B cell (primary cell): ENCODE data around the gene CD276. TPM values are rescaled to one million over a fixed set of nuclear protein-coding genes. Genes with fewer than 3 reads are reported as not detected.
"Not testable (repeated sequence)": the region's sequence is repeated elsewhere in the genome, so short reads cannot be mapped to it uniquely, and the experiment has no call there.

Source experiments
- ATAC-seq: fragments of 200-7000 bp; cut with Tn5 transposase; one replicate; pipeline ENCODE4 v1.10.0; 2021; ENCODE audit warnings: low read depth, mild to moderate bottlenecking, moderate number of reproducible peaks, moderate library complexity
- CTCF ChIA-PET: fragments of 350-600 bp; sonication (Branson Sonifier 250); formaldehyde crosslinking; loops from one replicate; lab custom pipeline; 2021; ENCODE audit warnings: antibody characterized with exemption, inconsistent platforms; lab: Charles Lee
- POLR2A ChIA-PET: fragments of 350-600 bp; sonication (Branson Sonifier 250); formaldehyde crosslinking; loops from one replicate; lab custom pipeline; 2021; ENCODE audit warnings: antibody characterized with exemption; lab: Charles Lee
- DNase-seq: peaks from one replicate; pipeline ENCODE4 v3.0.0; 2013
- H2AFZ ChIP-seq: 2 replicates; pipeline ENCODE4 v1.6.1; 2012; ENCODE audit warnings: mild to moderate bottlenecking, low read depth, low read length; ENCODE audit not compliant: insufficient read depth, poor library complexity, severe bottlenecking
- H3K27ac ChIP-seq, 2 donors: 1 replicate in 1 of 2; 2 replicates in 1 of 2; pipeline ENCODE4 v1.5.1; 2012 to 2013; ENCODE audit warnings: low read length in 2 of 2, mild to moderate bottlenecking in 2 of 2, moderate library complexity in 1 of 2
- H3K27me3 ChIP-seq, 4 experiments: fragments of 200-600 bp in 1 of 4; sonication (generic) in 1 of 4; replicated peaks in 1 of 4; 1 replicate in 2 of 4; 2 replicates in 2 of 4; pipeline versions ENCODE4 v1.6.1 to v1.7.0; 2013 to 2016; ENCODE audit warnings: low read length in 3 of 4, mild to moderate bottlenecking in 2 of 4, mixed read lengths in 1 of 4, moderate library complexity in 1 of 4; ENCODE audit not compliant: insufficient read depth in 4 of 4, control insufficient read depth in 3 of 4; ENCODE audit errors: control extremely low read depth in 1 of 4
- H3K36me3 ChIP-seq, 2 experiments: replicated peaks in 1 of 2; 1 replicate in 1 of 2; 2 replicates in 1 of 2; pipeline versions ENCODE4 v1.6.1 to v1.7.1; 2013; ENCODE audit warnings: low read length in 1 of 2; ENCODE audit not compliant: insufficient read depth in 2 of 2, control insufficient read depth in 1 of 2; ENCODE audit errors: control extremely low read depth in 1 of 2, extremely low read depth in 1 of 2
- H3K4me1 ChIP-seq, 2 donors: fragments of 200-600 bp in 1 of 2; sonication (generic) in 1 of 2; 1 replicate in 1 of 2; 2 replicates in 1 of 2; pipeline versions ENCODE4 v1.5.1 to v1.6.1; 2013 to 2017; ENCODE audit warnings: low read length in 2 of 2; ENCODE audit not compliant: control insufficient read depth in 2 of 2, insufficient read depth in 2 of 2
- H3K4me2 ChIP-seq: replicated peaks from 2 replicates; pipeline ENCODE3; 2012; ENCODE audit warnings: mild to moderate bottlenecking, low read depth, low read length; ENCODE audit not compliant: poor library complexity, severe bottlenecking
- H3K4me3 ChIP-seq, 5 experiments: fragments of 200-600 bp in 1 of 5; sonication (generic) in 1 of 5; 1 replicate in 3 of 5; 2 replicates in 2 of 5; pipeline versions ENCODE4 v1.5.1 to v1.7.0; 2011 to 2016; ENCODE audit warnings: low read length in 4 of 5, mild to moderate bottlenecking in 4 of 5, low read depth in 2 of 5, control low read depth in 1 of 5, moderate library complexity in 1 of 5; ENCODE audit not compliant: insufficient read depth in 1 of 5; ENCODE audit errors: control extremely low read depth in 1 of 5, extremely low read depth in 1 of 5
- H3K79me2 ChIP-seq: fragments of 200-600 bp; sonication (generic); one replicate; pipeline ENCODE4 v1.6.0; 2016; ENCODE audit warnings: low read length; ENCODE audit not compliant: control insufficient read depth, insufficient read depth
- H3K9ac ChIP-seq: fragments of 200-600 bp; sonication (generic); 2 replicates; pipeline ENCODE4 v1.6.1; 2017; ENCODE audit warnings: mild to moderate bottlenecking, low read length, moderate library complexity
- H3K9me3 ChIP-seq, 3 donors: one replicate each; pipeline versions ENCODE4 v1.6.1 to v1.7.1; 2013; ENCODE audit warnings: low read length in 2 of 3; ENCODE audit not compliant: control insufficient read depth in 2 of 3, insufficient read depth in 1 of 3; ENCODE audit errors: control extremely low read depth in 1 of 3
- H4K20me1 ChIP-seq: 2 replicates; pipeline ENCODE4 v1.6.0; 2012; ENCODE audit warnings: mild to moderate bottlenecking, low read length; ENCODE audit not compliant: insufficient read depth, control insufficient read depth, poor library complexity, severe bottlenecking
- H3K27ac Mint-ChIP-seq: one replicate; pipeline ENCODE4 v1.8.0; 2021; ENCODE audit warnings: mixed read lengths
- H3K27me3 Mint-ChIP-seq: one replicate; pipeline ENCODE4 v1.8.0; 2021; ENCODE audit warnings: mixed read lengths
- H3K4me1 Mint-ChIP-seq: one replicate; pipeline ENCODE4 v1.8.0; 2021; ENCODE audit warnings: mixed read lengths
- H3K4me3 Mint-ChIP-seq: one replicate; pipeline ENCODE4 v1.8.0; 2021; ENCODE audit warnings: mixed read lengths
- H3K9me3 Mint-ChIP-seq: one replicate; pipeline ENCODE4 v1.8.0; 2022; ENCODE audit warnings: mixed read lengths; ENCODE audit not compliant: insufficient read depth
- EZH2 ChIP-seq: IDR thresholded peaks from 2 replicates; pipeline ENCODE4 v1.6.1; 2012; ENCODE audit warnings: borderline replicate concordance, low read depth, mild to moderate bottlenecking, moderate library complexity, low read length; ENCODE audit not compliant: insufficient read depth, poor library complexity, severe bottlenecking
- WGBS: methylation state at CpG from one replicate; pipeline ENCODE4 v1.1.5; 2013; ENCODE audit warnings: missing lambda C conversion rate; ENCODE audit not compliant: insufficient coverage; 5-methylcytosine and 5-hydroxymethylcytosine counted together
- intact Hi-C: fragments of 100-400 bp; cut with micrococcal nuclease; formaldehyde crosslinking; loops from one replicate; pipeline ENCODE4 v1.10.0; 2022
- polyA plus RNA-seq: library from polyadenylated mRNA; depleted of rRNA; stranded (reverse); fragments of >200 nt; gene quantifications from 2 replicates; pipeline ENCODE4 v1.2.3, GENCODE V29; 2012
- total RNA-seq, 2 donors: library from RNA; stranded (reverse); fragments of 120-200 nt in 1 of 2; gene quantifications; 1 replicate in 1 of 2; 2 replicates in 1 of 2; pipeline versions ENCODE4 v1.2.3 to v1.2.4, GENCODE V29; 2013 to 2022
- TF ChIP-seq, protein P1 (sequence below): fragments of 200-600 bp; IDR thresholded peaks from one replicate; pipeline ENCODE4 v1.8.0; 2022; ENCODE audit warnings: antibody characterized with exemption, mild to moderate bottlenecking

The CD276 gene
- total and polyA plus RNA-seq, 2 donors (not counting 1 experiment from before 2014, with no cell fraction given): not detected

GRCh38 chr15:73700041-73700842 lies 16.1 kb downstream of the CD276 start:
- peaks cover 31% of the 10 kb centered on the region for H3K27me3 Mint-ChIP-seq
- POLR2A ChIA-PET: no interaction called here

GRCh38 chr15:73702311-73703239 lies 18.4 kb downstream of the CD276 start:
- H3K27ac Mint-ChIP-seq, H3K9ac ChIP-seq, H3K9me3 Mint-ChIP-seq, H3K4me3 Mint-ChIP-seq, H2AFZ ChIP-seq, POLR2A ChIA-PET, H3K4me2 ChIP-seq, DNase-seq, H3K36me3 ChIP-seq, H4K20me1 ChIP-seq, H3K4me1 Mint-ChIP-seq, H3K79me2 ChIP-seq, H3K9me3 ChIP-seq, H3K27ac ChIP-seq, H3K4me1 ChIP-seq, ATAC-seq, H3K4me3 ChIP-seq, intact Hi-C loops, H3K27me3 ChIP-seq: not testable (repeated sequence)
- WGBS: 94% methylated on average over 21 of the region's 33 CpGs
- H3K27me3 Mint-ChIP-seq: peaks cover 26% of the 10 kb centered on the region
- CTCF ChIA-PET: interaction anchor here (1.2 to 8.8 kb wide), 4 partner anchors 11 to 461 kb away, joined by 7 to 55 read pairs (median 32); no protein-coding TSS in a partner anchor

More at GRCh38 chr15:73700041-73700842, 16.1 kb downstream of the CD276 start:
- Histone ChIP-seq H3K4me3 (no peak overlapping the region), H3K4me2 (no peak overlapping the region), H3K4me1 (peaks cover 6 to 7% of the 10 kb centered on the region in 2 donors), H3K27ac (no peak overlapping the region), H3K79me2 (no peaks in the 10 kb centered on the region), H3K36me3 (no peaks in the 10 kb centered on the region), H3K9me3 (no peaks in the 10 kb centered on the region), H3K9ac (no peak overlapping the region), H3K27me3 (peaks cover 0 to 23% (median 2%) of the 10 kb centered on the region in 4 experiments), H4K20me1 (no peaks in the 10 kb centered on the region), H2AFZ (no peak overlapping the region)
- WGBS: 6% methylated on average over 7 of the region's 13 CpGs
- Mint-ChIP-seq H3K27ac (no peak overlapping the region), H3K9me3 (no peaks in the 10 kb centered on the region), H3K4me1 (peaks cover 9% of the 10 kb centered on the region), H3K4me3 (no peak overlapping the region)
- CTCF ChIA-PET: interaction anchor here (0.5 to 8.8 kb wide), 18 partner anchors 9 to 465 kb away, joined by 3 to 55 read pairs (median 6); partner anchors contain the start of gene NPTN
- no peak for TF ChIP-seq EZH2
- TF ChIP-seq, protein P1, sequence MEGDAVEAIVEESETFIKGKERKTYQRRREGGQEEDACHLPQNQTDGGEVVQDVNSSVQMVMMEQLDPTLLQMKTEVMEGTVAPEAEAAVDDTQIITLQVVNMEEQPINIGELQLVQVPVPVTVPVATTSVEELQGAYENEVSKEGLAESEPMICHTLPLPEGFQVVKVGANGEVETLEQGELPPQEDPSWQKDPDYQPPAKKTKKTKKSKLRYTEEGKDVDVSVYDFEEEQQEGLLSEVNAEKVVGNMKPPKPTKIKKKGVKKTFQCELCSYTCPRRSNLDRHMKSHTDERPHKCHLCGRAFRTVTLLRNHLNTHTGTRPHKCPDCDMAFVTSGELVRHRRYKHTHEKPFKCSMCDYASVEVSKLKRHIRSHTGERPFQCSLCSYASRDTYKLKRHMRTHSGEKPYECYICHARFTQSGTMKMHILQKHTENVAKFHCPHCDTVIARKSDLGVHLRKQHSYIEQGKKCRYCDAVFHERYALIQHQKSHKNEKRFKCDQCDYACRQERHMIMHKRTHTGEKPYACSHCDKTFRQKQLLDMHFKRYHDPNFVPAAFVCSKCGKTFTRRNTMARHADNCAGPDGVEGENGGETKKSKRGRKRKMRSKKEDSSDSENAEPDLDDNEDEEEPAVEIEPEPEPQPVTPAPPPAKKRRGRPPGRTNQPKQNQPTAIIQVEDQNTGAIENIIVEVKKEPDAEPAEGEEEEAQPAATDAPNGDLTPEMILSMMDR: peak; percentile 90
- intact Hi-C loops: loop anchor here (1.0 to 2.0 kb wide), 4 partner anchors 23 to 416 kb away; no protein-coding TSS in a partner anchor
- DNase-seq: peak; percentile 80
- peak; percentile 66 for ATAC-seq

- H3K27me3 Mint-ChIP-seq: peaks cover 32% of the 10 kb centered on the region
- H3K27ac Mint-ChIP-seq, intact Hi-C loops, H3K4me1 ChIP-seq, ATAC-seq, DNase-seq, H4K20me1 ChIP-seq, H3K36me3 ChIP-seq, H3K9me3 ChIP-seq, H3K9me3 Mint-ChIP-seq, H3K27ac ChIP-seq, H3K4me3 Mint-ChIP-seq, H3K27me3 ChIP-seq, H3K79me2 ChIP-seq, H3K4me3 ChIP-seq, H2AFZ ChIP-seq, H3K4me2 ChIP-seq, H3K9ac ChIP-seq, POLR2A ChIA-PET, H3K4me1 Mint-ChIP-seq: not testable (repeated sequence)
- CTCF ChIA-PET: interaction anchor here (1.2 to 8.8 kb wide), 3 partner anchors 17 to 143 kb away, joined by 7 to 55 read pairs (median 8); no protein-coding TSS in a partner anchor
- WGBS: 91% methylated on average over 18 of the region's 23 CpGs
These were observed 19.4 kb downstream of the CD276 start for GRCh38 chr15:73703601-73704000.
